GM11168 (cell line): ENCODE data around the gene CAT.

Experiments
- in situ Hi-C: fragments of 300-500 bp; cut with MboI; formaldehyde crosslinking; loops from one replicate; pipeline ENCODE4 v1.12.0; 2022; ENCODE audit warnings: low sequenced_read_pairs; ENCODE audit not compliant: unreplicated experiment

Gene CAT

DNA sequence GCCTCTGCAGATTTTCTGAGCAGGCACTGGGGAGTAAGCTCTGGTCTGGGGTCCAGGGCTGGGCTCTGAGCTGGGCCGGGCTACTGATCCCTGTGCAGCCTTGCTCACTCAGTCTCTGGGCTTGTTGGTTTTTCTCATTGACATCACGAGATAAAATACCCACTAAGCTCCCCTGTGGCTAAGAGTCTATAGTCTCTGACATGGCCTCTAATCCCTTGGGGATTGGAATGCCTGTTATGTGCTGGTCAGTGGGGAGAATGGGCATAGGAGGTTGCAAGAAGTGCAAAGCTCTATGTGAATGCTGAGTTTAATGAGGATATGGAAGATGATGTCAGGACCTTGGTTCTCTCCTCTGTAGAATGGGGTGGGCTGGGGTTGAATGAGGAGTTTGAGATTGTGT, 51.6 kb downstream of the CAT start:
- in situ Hi-C loops: loop anchor here (25.0 kb wide), 2 partner anchors 328 to 503 kb away; no protein-coding TSS in a partner anchor

DNA sequence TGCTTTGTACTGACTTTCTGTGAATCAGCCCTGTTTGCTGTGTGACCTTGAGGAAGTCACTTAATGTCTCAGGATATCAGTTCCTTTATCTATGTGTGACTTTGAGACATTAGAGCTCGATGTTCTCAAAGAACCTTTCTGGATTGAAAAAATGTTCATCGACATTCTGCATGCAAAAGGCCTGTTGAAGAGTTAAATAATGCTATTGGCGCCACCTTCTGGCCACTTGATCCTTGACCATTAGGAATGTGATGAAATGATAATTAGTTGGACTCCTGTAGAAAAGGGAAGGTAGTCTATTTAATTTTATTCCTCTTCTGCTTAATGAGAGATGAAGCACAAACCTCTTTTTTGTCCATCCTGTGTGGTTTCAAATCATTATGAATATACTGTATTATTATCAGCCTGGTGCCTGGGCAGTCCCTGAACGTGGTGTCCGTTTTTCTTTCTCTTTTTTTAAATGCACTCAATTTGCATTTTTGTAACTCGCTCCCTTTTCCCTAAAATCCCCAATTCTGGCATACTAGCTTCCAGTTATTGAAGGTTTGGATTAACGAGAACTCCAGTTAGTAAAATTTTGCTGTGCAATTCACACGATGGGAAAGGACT, 54.2 kb downstream of the CAT start:
- in situ Hi-C loops: loop anchor here (25.0 kb wide), 2 partner anchors 331 to 506 kb away; no protein-coding TSS in a partner anchor

GRCh38 chr11:34493468-34493867, 54.7 kb downstream of the CAT start:
- in situ Hi-C loops: loop anchor here (25.0 kb wide), 2 partner anchors 331 to 506 kb away; no protein-coding TSS in a partner anchor

GRCh38 chr11:34493926-34494595, 55.3 kb downstream of the CAT start:
- in situ Hi-C loops: loop anchor here (25.0 kb wide), 2 partner anchors 332 to 507 kb away; no protein-coding TSS in a partner anchor

DNA sequence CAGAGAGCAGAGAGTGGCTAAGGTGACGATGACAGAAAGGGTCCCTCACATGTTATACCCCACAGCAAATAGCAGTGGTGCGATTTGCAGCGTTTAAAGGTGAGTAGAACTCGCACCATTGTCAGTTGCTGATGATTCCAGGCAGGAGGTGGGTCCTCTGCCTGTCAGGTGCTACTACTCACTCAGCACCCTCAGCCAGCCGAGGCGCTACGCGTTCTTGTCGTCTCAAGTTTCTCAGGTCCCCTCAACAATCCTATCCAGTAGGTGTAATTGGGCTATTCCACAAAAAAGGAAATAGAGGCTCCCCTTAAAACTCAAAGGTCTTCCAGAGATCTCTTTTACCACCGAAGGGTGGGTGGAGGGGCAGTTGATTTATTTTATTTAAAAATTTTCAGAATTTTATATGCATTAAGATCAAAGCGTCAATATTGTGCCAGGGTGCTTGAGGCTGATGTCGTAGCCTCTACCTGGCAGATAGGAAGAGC, 56.5 kb downstream of the CAT start:
- in situ Hi-C loops: loop anchor here (25.0 kb wide), 2 partner anchors 333 to 508 kb away; no protein-coding TSS in a partner anchor

DNA sequence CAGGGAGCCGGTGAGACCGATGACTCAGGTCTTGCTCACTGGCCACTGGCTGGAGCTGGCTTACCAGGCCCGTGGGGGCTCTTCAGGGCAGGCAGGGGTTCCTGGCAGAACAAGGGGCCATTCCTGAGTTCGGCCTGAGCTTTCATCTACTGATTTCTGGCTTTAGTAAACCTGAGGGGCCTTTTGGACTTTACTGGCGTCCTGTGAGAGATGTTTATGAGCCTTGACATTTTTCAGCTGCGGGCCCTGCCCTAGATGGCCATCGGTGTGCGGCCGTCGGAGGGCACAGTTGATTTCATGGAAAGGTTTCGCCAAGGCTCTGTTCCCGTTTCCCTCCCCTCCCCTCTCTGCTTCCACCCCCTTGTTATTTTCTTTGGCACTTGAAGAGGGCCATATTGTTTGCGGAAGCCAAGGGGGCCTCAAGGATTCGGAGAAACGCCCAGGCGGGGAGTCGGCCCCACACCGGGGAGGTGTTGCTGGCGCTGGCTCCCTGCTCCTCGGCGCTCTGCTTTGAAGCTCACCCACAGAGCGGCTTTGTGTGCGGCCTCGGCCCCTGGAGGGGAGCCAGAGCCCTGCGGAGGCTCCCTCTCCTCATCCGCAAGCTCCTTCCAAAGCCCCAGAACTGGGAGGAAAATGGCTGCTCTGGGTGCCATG, 57.1 kb downstream of the CAT start:
- in situ Hi-C loops: loop anchor here (25.0 kb wide), 2 partner anchors 334 to 509 kb away; no protein-coding TSS in a partner anchor

DNA sequence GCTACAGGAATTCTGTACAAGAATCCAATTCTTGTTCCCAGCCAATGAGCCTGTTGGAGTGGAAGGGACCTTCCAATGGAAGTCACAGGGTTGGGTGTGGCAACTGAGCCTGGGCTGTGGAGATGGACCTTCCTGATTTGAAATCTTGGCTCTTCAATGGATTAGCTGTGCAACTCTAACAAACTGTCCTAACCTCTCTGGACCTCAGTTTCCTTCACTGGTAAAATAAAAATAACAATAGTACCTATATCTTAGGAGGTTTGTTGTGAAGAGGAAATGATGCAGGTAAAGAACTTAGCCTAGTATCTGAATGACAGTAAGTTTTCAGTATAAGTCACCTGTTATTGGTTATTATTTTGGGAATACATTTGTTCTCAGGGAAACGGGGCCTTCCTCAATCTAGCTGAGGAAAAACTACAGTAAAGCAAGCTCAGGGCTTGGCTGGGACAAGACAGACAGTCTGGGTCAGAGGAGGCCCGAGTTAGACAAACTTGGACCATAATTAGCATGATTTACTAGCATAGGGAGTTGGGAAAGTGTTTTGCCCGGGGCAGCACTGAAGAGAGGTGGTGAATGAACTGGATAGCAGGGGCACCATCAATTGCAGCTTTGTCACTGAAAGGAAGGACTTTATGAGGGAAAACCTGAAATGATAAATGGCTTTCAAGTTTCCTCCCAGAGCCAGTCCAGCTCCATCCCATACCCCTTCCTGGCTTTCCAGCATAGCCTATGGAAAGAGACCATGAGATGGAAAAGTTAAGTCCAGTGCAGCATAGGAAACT, 61.2 kb downstream of the CAT start:
- in situ Hi-C loops: loop anchor here (25.0 kb wide), 2 partner anchors 338 to 513 kb away; no protein-coding TSS in a partner anchor

DNA sequence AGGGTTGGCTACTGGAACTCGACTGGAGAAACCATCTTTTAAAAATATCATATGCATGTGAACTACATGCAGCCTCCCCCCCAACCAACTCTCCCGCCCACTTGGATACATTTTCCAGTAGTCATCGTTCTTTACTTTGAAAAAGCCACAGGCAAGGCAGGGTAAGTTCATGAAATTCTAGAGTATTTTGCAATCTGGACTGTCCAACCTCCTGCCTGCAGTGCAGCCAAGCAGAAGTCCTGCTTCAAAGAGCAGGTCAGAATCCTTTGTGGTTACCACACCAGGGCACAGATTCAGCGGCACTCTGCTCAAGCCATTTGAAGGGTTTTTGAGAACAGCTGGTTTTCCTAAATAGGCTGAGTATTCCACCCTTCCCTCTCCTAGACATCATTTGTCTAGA, 62.8 kb downstream of the CAT start:
- in situ Hi-C loops: no loop called here

DNA sequence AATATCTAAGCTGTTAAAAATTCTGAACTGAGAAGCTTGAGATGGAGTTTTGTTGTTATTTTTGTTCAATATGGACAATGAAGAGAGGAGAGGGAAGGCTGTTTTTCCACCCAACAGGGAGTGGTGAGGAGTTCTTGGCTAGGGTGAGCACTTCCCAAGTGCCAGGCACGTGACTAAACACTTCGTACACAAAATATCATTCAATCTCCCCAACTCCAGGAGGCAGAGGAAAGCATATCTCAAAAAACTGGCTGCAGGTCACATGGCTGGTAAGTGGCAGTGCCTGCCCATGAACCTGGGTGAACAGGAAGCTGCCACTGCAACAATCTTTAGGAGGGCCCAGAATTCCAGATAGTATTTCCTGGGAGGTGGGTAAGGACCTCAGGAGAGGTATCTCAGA, 63.2 kb downstream of the CAT start:
- in situ Hi-C loops: no loop called here

DNA sequence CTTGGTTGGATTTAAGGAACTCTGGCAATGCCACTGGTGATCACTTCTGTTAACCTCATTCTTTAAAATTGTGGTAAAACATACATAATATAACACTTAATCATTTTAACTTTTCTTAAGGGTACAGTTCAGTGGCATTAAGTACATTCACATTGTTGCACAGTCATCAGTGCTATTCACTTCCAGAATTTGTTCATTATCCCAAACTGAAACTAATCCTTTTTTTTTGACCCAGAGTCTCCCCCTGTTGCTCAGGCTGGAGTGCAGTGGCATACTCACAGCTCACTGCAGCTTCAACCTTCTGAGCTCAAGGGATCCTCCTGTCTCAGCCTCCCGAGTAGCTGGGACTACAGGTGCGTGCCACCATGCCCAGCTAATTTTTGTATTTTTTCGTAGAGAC, 64.2 kb downstream of the CAT start:
- in situ Hi-C loops: no loop called here

DNA sequence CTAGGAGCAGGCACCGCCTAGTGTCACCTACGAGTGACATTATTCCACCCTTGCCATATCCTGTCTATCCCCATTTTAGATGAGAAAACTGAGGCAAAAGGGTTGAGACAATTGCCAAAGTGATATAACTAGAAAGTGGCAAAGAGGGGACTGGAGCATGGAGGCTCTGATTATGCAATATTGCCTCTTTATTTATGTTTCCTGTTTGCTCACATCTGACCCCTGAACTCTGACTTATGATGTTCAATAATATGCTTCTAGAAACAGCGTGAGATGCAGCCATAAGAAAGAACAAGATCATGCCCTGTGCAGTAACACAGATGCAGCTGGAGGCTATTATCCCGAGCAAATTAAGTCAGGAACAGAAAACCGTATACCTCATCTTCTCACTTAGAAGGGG, 67.1 kb downstream of the CAT start:
- in situ Hi-C loops: no loop called here

GRCh38 chr11:34507156-34507555, 68.4 kb downstream of the CAT start:
- in situ Hi-C loops: no loop called here

- in situ Hi-C loops: no loop called here
These were observed 68.9 kb downstream of the CAT start for GRCh38 chr11:34507610-34508009.

GRCh38 chr11:34508524-34508923, 69.8 kb downstream of the CAT start:
- in situ Hi-C loops: no loop called here

GRCh38 chr11:34509336-34509876, 70.7 kb downstream of the CAT start:
- in situ Hi-C loops: no loop called here

GRCh38 chr11:34510218-34510617, 71.5 kb downstream of the CAT start:
- in situ Hi-C loops: no loop called here

GRCh38 chr11:34510673-34511072, 71.9 kb downstream of the CAT start:
- in situ Hi-C loops: no loop called here

- in situ Hi-C loops: no loop called here
These were observed 74.3 kb downstream of the CAT start for GRCh38 chr11:34512840-34513681.
